Upper lobe of left lung (tissue), 6 donors: ENCODE data around the gene DOCK1. TPM values are rescaled to one million over a fixed set of nuclear protein-coding genes. Genes with fewer than 3 reads are reported as not detected.
A peak's percentile ranks its signal among the peaks of the same experiment; 100 is the strongest.

Source experiments
- ATAC-seq, 2 donors: fragments of 200-7000 bp; cut with Tn5 transposase; one replicate each; pipeline ENCODE4 v1.9.1; 2022; ENCODE audit warnings: mild to moderate bottlenecking in 2 of 2, moderate library complexity in 2 of 2; ENCODE audit not compliant: low FRiP score in 2 of 2
- DNase-seq, 2 donors: peaks; one replicate each; pipeline ENCODE4 v3.0.0-alpha.2; 2019 to 2020
- H3K27ac ChIP-seq, 4 donors: fragments of 200-600 bp; sonication (generic); one replicate each; pipeline ENCODE4 v1.5.1; 2016 to 2019
- H3K27me3 ChIP-seq, 4 donors: fragments of 200-600 bp; sonication (generic); one replicate each; pipeline ENCODE4 v1.5.1; 2017 to 2019
- H3K36me3 ChIP-seq, 4 donors: fragments of 200-600 bp; sonication (generic); one replicate each; pipeline ENCODE4 v1.5.1; 2016 to 2019
- H3K4me1 ChIP-seq, 4 donors: fragments of 200-600 bp; sonication (generic); one replicate each; pipeline ENCODE4 v1.5.1; 2018 to 2019
- H3K4me3 ChIP-seq, 4 donors: fragments of 200-600 bp; sonication (generic); one replicate each; pipeline ENCODE4 v1.5.1; 2017 to 2019; ENCODE audit warnings: mild to moderate bottlenecking in 2 of 4, moderate library complexity in 1 of 4
- H3K9me3 ChIP-seq, 4 donors: fragments of 200-600 bp; sonication (generic); one replicate each; pipeline ENCODE4 v1.5.1; 2018 to 2019
- EP300 ChIP-seq, 4 donors: sonication (generic); formaldehyde crosslinking; IDR thresholded peaks; one replicate each; pipeline ENCODE4 v1.5.1; 2017; ENCODE audit warnings: antibody characterized with exemption in 4 of 4, control low read depth in 2 of 4
- POLR2A ChIP-seq, 4 donors: fragments of 450-650 bp; IDR thresholded peaks; one replicate each; pipeline ENCODE4 v1.5.1; 2016 to 2017; ENCODE audit warnings: antibody characterized with exemption in 4 of 4, mild to moderate bottlenecking in 2 of 4
- POLR2AphosphoS5 ChIP-seq, 2 donors: sonication (generic); formaldehyde crosslinking; IDR thresholded peaks; one replicate each; pipeline ENCODE4 v1.5.1; 2017; ENCODE audit warnings: antibody characterized with exemption in 2 of 2
- WGBS, 2 donors: methylation state at CpG; one replicate each; pipeline ENCODE4 v1.1.5; 2017 to 2018; 5-methylcytosine and 5-hydroxymethylcytosine counted together
- total RNA-seq, 6 donors: library from RNA; depleted of rRNA in 4 of 6; stranded (reverse); fragments of >200 nt in 4 of 6; gene quantifications; one replicate each; pipeline versions ENCODE4 v1.1.0 to v1.2.1, GENCODE V29; 2016 to 2021
- TF ChIP-seq, protein P1 (sequence below), 6 experiments: fragments of 450-650 bp in 4 of 6; fragments of 200-600 bp in 2 of 6; sonication (generic) in 2 of 6; IDR thresholded peaks; one replicate each; pipeline ENCODE4 v1.5.1; 2016 to 2019; ENCODE audit warnings: antibody characterized with exemption in 6 of 6
- donor health status: DM: no; HTN: no; CAD: no; lungs with moderate emphysema.
- donor health status: DM: no; HTN: yes; CAD: no; lungs with severe emphysema.

Gene DOCK1
- total RNA-seq, 6 donors from 2014 or later, result 37.5 to 63.9 (median 45.8) TPM

DNA sequence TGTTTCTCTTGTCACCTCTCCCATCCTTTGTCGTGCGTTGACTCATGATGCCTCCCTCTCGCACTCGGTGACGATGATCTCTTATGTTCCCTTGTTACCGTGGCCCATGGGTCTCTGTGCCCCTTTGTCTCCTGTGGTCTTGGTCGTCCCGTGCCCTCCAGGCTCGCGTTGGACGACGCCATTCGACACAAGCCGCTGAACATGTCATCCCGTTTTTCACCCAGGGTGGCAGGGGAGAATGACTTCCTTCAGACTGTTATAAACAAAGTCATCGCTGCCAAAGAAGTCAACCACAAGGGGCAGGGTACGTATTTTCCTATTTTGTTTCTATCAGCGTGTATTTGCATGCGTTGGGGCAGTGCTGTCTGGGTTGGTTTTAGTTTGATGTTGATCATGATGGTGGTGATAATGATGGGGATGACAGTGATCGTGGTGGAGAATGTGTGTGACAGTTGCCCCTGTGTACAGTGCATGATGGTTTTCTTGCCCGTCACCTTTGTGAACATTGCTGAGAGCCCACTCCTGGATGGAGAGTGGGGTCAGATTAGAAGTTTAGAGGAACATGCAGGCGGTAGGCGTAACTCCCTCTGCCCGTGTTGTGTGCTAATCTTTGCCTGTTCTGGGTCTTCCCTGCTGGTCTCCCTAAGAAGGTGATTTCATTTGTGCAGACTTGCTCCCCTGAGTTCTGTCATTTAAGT, 107.0 kb downstream of the DOCK1 start:
- no peak overlapping the region for H3K4me3 ChIP-seq
- TF ChIP-seq, protein P1, sequence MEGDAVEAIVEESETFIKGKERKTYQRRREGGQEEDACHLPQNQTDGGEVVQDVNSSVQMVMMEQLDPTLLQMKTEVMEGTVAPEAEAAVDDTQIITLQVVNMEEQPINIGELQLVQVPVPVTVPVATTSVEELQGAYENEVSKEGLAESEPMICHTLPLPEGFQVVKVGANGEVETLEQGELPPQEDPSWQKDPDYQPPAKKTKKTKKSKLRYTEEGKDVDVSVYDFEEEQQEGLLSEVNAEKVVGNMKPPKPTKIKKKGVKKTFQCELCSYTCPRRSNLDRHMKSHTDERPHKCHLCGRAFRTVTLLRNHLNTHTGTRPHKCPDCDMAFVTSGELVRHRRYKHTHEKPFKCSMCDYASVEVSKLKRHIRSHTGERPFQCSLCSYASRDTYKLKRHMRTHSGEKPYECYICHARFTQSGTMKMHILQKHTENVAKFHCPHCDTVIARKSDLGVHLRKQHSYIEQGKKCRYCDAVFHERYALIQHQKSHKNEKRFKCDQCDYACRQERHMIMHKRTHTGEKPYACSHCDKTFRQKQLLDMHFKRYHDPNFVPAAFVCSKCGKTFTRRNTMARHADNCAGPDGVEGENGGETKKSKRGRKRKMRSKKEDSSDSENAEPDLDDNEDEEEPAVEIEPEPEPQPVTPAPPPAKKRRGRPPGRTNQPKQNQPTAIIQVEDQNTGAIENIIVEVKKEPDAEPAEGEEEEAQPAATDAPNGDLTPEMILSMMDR (IDR thresholded peaks at IDR 0.05), result no peak
- TF ChIP-seq EP300 (IDR thresholded peaks at IDR 0.05) (no peak), POLR2A (IDR thresholded peaks at IDR 0.05) (no peak), POLR2AphosphoS5 (IDR thresholded peaks at IDR 0.05) (no peak)
- ATAC-seq (no peak), DNase-seq (no peak)
- no peaks in the 10 kb centered on the region for H3K9me3 ChIP-seq
- H3K27ac ChIP-seq, result no peak overlapping the region
- WGBS, 2 donors, result 72 to 82% methylated on average over 24 of the region's 24 CpGs
- peaks cover 0 to 16% (median 12%) of the 10 kb centered on the region in 4 donors for H3K36me3 ChIP-seq
- peaks cover 0 to 11% (median 7%) of the 10 kb centered on the region in 4 donors for H3K4me1 ChIP-seq
- H3K27me3 ChIP-seq, result no peaks in the 10 kb centered on the region

DNA sequence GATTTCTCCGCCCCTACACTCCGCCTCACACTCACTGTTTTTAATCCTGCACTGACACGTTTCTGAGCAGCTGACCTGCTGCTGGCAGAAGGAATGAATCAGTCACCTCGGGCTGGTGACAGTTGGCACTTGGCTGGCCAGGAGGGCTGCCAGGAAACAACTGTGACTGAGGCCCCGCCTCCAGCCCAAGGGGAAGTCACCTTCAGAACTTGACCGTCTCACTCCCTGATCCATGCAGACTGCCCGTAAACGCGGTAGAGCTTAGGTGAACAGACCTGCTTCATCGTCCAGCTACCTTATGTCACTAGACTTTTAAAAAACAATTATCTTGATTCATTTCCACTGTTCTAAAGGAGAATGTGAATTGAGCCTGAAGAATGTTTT, 107.5 kb downstream of the DOCK1 start:
- Histone ChIP-seq H3K36me3 (peaks cover 0 to 15% (median 11%) of the 10 kb centered on the region in 4 donors), H3K4me1 (peaks cover 0 to 11% (median 7%) of the 10 kb centered on the region in 4 donors), H3K9me3 (no peaks in the 10 kb centered on the region), H3K27me3 (no peaks in the 10 kb centered on the region), H3K27ac (no peak overlapping the region), H3K4me3 (no peak overlapping the region)
- WGBS, 2 donors, result 44 to 59% methylated on average over 9 to 10 of the region's 10 CpGs
- TF ChIP-seq EP300 (IDR thresholded peaks at IDR 0.05) (peak in 1 of 4 donors; percentile 77), POLR2AphosphoS5 (IDR thresholded peaks at IDR 0.05) (peak in 1 of 2 donors; percentile 53)
- TF ChIP-seq, protein P1 (IDR thresholded peaks at IDR 0.05), result no peak
- ATAC-seq, result peak; percentile 60 to 80
- DNase-seq, result peak in 1 of 2 donors; percentile 87

DNA sequence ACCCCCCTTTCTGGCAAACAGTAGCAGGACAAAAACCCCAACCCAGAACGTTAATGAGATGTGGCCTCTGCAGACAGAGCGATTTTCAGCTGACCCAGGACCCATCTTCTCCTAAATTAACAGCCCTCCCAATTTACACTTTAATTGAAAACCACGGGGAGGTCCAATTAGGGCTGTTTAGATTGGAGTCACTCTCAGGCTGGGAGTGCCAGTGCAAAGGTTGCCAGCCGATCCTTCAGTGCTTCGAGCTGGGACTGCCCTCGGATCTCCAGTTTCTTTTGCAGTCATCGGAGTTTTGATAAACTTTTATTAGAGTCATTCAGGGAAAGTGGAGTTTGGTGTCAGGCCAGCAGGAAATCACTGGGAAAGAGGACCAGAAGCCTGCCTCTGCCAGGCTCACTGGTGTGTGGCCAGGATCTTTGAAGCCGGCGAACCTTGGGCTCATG, 108.0 kb downstream of the DOCK1 start:
- Histone ChIP-seq H3K4me3 (no peak overlapping the region), H3K27ac (no peak overlapping the region), H3K4me1 (peaks cover 0 to 11% (median 7%) of the 10 kb centered on the region in 4 donors), H3K9me3 (no peaks in the 10 kb centered on the region), H3K27me3 (no peaks in the 10 kb centered on the region), H3K36me3 (peaks cover 0 to 20% (median 10%) of the 10 kb centered on the region in 4 donors)
- TF ChIP-seq, protein P1 (IDR thresholded peaks at IDR 0.05), result no peak
- no peak for TF ChIP-seq EP300 (IDR thresholded peaks at IDR 0.05)
- TF ChIP-seq POLR2A (IDR thresholded peaks at IDR 0.05), result no peak
- no peak for TF ChIP-seq POLR2AphosphoS5 (IDR thresholded peaks at IDR 0.05)
- peak in 1 of 2 donors; percentile 29 for DNase-seq
- 52 to 64% methylated on average over 6 to 9 of the region's 9 CpGs for WGBS, 2 donors
- no peak for ATAC-seq

DNA sequence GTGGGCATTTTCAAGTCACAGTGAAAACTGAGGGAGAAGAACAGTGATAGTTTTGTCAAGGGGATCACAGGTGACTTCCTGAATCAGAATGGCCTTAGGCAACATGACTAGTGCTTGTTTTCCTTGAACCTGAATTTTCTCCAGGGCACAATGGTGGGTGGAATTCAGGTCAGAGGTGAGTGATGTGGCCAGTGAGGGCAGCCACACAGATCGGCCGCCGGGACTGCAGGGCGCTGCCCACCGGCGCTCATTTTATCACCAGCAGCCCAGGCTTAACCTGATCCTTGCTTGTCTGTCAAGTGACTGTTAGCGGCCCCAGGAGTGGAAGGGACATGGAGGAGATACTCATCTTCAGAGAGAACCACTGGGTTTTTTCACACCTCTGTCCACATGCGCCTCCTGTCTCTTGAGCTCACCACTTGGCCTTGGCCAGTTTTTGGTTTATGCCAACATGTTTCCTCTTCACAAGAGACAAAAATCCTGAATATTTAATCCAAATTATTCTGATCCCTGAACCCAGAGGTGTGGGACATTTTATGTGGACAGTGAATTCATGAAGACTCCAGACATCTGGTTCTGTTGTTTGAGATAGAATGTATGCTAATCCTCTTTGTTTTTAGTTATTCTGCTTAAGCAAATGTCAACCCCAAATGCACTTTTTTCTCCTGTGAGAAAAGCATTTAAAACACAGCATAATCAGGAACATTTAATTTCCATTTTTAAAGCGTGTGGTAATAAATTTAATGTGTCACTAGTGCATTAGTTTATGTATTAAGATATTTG, 108.7 kb downstream of the DOCK1 start:
- ATAC-seq (no peak), DNase-seq (peak in 1 of 2 donors; percentile 58)
- no peak overlapping the region for H3K27ac ChIP-seq
- H3K4me1 ChIP-seq, result peaks cover 0 to 11% (median 7%) of the 10 kb centered on the region in 4 donors
- TF ChIP-seq POLR2AphosphoS5 (IDR thresholded peaks at IDR 0.05) (no peak), POLR2A (IDR thresholded peaks at IDR 0.05) (no peak)
- H3K36me3 ChIP-seq, result peaks cover 0 to 26% (median 13%) of the 10 kb centered on the region in 4 donors
- H3K9me3 ChIP-seq, result no peaks in the 10 kb centered on the region
- 86 to 92% methylated on average over 9 of the region's 9 CpGs for WGBS, 2 donors
- no peak overlapping the region for H3K4me3 ChIP-seq
- no peaks in the 10 kb centered on the region for H3K27me3 ChIP-seq

DNA sequence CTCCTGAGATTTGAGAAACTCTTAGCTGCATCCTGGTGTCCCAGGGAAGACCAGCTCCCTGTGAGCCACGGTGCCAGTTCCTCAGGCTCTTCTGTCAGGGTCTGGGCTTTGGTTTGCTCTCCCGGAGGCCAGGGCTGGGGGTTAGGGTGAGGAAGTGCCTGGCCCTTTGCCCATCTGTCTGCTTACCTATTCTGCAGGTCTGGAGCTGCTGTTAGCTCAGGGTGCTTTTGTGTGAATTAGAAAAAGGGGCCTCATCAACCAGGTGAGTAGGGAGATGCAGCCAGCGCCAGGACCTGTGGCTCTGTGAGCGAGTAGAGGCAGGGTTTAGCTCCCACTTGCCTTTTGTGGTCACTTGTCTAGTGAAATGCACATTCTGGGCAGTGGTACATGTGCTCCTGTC, 109.4 kb downstream of the DOCK1 start:
- Histone ChIP-seq H3K27ac (no peak overlapping the region), H3K36me3 (peaks cover 0 to 33% (median 15%) of the 10 kb centered on the region in 4 donors), H3K27me3 (no peaks in the 10 kb centered on the region), H3K4me3 (no peak overlapping the region), H3K9me3 (no peaks in the 10 kb centered on the region), H3K4me1 (peaks cover 0 to 11% (median 7%) of the 10 kb centered on the region in 4 donors)
- ATAC-seq, result no peak
- WGBS, 2 donors, result 85 to 90% methylated on average over 2 to 4 of the region's 4 CpGs
- no peak for DNase-seq
- no peak for TF ChIP-seq EP300 (IDR thresholded peaks at IDR 0.05)
